ENCODE results near the gene STX1A. TPM values are rescaled to one million over a fixed set of nuclear protein-coding genes. Genes with fewer than 3 reads are reported as not detected.
A peak's percentile ranks its signal among the peaks of the same experiment; 100 is the strongest.
"Not testable (repeated sequence)": the region's sequence is repeated elsewhere in the genome, so short reads cannot be mapped to it uniquely, and the experiment has no call there.

The STX1A gene
- total RNA-seq, 2 experiments from 2014 or later, result 4.9 TPM

DNA sequence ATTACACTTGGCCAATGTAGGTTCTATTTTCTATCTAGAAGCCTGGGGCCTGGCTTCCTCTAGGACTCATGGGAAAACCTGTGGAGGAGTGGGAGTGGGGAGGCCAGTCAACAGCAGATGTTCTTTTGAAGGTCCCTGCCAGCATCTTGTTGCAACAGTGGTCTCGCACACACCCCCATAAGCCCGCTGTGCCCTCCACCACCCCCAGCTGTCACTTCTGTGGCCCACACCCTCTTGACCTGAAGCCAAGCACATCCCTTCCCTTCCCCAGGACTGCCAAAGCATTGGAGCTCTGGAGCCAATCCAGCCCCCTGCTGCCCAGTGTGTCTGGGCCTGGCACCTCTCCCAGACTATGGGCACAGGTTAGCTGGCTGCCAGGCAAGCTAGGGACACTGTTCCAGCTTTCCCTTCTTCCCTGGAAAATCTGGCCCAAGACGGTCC lies 1.9 kb upstream of the STX1A start:
- no peak overlapping the region for H3K4me3 Mint-ChIP-seq
- no peaks in the 10 kb centered on the region for H3K36me3 Mint-ChIP-seq
- H3K27me3 Mint-ChIP-seq, result peaks cover 13% of the 10 kb centered on the region
- H3K4me1 Mint-ChIP-seq, result peaks cover 17% of the 10 kb centered on the region
- H3K27ac Mint-ChIP-seq, result no peak overlapping the region
- no peaks in the 10 kb centered on the region for H3K9me3 Mint-ChIP-seq
- no peak for DNase-seq

DNA sequence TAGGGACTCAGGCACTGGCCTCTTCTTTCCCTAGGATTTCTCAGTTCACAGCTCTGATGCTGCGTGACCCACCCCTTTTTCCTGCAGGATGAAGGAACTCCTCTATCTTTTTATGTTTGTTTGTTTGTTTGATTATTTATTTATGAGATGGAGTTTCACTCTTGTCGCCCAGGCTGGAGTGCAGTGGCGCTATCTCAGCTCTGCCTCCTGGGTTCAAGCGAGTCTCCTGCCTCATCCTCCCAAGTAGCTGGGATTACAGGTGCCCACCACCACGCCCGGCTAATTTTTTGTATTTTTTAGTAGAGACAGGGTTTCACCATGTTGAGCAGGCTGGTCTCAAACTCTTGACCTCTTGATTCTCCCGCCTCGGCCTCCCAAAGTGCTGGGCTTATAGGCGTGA lies 974 bp upstream of the STX1A start:
- H3K9me3 Mint-ChIP-seq, H3K36me3 Mint-ChIP-seq, H3K27ac Mint-ChIP-seq, DNase-seq: not testable (repeated sequence)
- H3K4me3 Mint-ChIP-seq, result peak overlapping the region; percentile 68
- peaks cover 13% of the 10 kb centered on the region for H3K27me3 Mint-ChIP-seq
- peaks cover 23% of the 10 kb centered on the region for H3K4me1 Mint-ChIP-seq

DNA sequence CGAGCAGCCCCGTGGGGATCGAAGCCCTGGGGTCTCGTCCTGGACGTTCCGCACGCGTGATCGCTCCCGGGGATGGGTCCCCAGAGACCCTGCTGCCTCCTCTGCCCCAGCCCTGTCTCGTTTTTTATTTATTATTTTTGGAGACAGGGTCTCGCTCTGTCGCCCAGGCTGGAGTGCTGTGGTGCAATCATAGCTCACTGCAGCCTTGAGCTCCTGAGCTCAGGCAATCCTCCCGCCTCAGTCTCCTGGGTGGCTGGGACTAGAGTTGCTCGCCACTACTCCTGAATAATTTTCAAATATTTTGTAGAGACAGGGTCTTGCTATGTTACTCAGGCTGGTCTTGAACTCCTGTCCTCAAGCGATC lies 319 bp upstream of the STX1A start:
- DNase-seq, result no peak
- Mint-ChIP-seq H3K27ac (no peak overlapping the region), H3K9me3 (no peaks in the 10 kb centered on the region), H3K4me3 (peak overlapping the region; percentile 68), H3K27me3 (peaks cover 13% of the 10 kb centered on the region), H3K36me3 (no peaks in the 10 kb centered on the region), H3K4me1 (peaks cover 23% of the 10 kb centered on the region)

DNA sequence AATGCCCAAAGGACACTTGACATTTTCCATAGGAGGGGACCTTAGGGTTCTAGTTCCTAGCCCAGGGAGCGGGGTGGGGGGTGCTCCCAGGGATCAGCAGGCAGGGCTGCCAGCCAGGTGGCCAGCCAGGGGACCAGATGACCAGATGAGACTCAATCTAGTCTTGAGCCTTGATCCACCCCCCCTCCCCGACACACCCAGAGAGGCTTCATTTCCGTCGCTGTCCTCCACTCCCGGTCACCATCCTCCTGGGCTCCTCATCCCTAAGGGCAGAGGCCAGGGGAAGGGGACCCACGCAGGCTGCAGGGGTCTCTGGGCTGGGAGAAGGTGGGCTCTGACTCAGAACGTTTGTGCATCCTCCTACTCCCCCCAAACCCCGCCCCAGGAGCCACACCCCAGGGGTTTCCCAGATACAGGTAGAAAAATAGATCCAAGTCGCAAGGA lies 1.0 kb downstream of the STX1A start:
- Mint-ChIP-seq H3K27me3 (peaks cover 13% of the 10 kb centered on the region), H3K36me3 (no peaks in the 10 kb centered on the region), H3K4me1 (peaks cover 23% of the 10 kb centered on the region), H3K4me3 (peak overlapping the region; percentile 76), H3K9me3 (no peaks in the 10 kb centered on the region), H3K27ac (peak overlapping the region; percentile 86)
- peak; percentile 45 for DNase-seq

DNA sequence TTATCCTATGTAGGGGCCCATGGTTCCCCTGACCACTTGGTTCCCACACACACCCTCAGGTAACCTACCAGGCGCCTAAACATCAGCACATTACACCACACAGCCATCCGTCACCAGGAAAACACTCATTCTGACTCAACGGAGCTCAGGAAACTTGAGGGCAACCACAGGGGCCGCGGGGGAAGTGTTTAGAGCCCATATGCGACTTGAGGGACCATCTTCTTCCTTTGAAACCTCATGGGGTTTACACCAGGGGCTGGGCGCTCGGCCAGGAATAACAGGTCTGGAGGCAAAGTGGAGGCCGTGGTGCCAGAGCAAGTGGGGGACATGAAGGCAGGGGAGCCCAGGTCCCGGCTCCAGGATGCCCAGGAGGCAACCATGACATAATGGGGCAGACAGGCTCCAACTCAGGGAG lies 1.5 kb downstream of the STX1A start:
- Mint-ChIP-seq H3K4me3 (peak overlapping the region; percentile 76), H3K36me3 (peaks cover 3% of the 10 kb centered on the region), H3K4me1 (peaks cover 23% of the 10 kb centered on the region), H3K27ac (peak overlapping the region; percentile 86), H3K9me3 (no peaks in the 10 kb centered on the region), H3K27me3 (peaks cover 13% of the 10 kb centered on the region)
- peak; percentile 83 for DNase-seq

DNA sequence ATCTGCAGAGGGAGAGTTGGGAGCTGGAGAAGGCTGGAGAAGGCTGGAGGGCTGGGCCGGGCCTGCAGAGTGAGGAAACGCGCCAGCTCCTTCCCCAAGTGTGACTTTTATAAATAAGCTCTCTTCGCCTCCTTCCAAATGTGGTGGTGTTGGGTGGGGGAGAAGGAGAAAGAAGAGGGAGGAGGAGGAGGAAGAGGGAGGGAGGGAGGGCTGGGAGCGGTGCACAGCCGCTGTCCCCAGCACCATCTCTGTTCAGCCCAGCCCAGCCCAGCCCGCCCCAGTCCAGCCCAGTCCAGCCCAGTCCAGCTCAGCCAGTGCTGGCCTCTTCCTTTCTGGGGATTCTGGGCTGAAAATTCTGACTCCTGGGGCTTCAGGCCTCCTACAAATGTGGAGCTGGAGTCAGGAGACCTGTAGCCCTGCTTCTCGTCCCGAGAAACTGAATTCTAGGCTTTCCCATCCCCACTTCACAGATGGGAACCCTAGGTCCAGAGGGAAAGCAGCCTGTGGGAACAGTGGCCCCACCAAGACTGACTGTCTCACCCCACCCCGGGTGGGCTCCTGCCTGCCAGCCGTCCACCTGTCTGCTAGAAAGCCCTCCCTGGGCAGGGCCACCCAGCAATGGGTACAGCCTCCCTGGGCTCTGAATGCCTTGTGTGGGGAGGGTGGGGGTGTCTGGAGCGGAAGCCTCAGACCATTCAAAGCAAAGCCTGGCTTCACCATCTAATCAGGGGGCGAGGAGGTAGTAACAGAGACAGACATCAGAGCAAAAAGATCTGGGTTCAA lies 2.3 kb downstream of the STX1A start:
- peaks cover 7% of the 10 kb centered on the region for H3K27me3 Mint-ChIP-seq
- H3K4me1 Mint-ChIP-seq, result peaks cover 23% of the 10 kb centered on the region
- no peaks in the 10 kb centered on the region for H3K9me3 Mint-ChIP-seq
- peak overlapping the region; percentile 86 for H3K27ac Mint-ChIP-seq
- peaks cover 3% of the 10 kb centered on the region for H3K36me3 Mint-ChIP-seq
- DNase-seq, result no peak
- no peak overlapping the region for H3K4me3 Mint-ChIP-seq

DNA sequence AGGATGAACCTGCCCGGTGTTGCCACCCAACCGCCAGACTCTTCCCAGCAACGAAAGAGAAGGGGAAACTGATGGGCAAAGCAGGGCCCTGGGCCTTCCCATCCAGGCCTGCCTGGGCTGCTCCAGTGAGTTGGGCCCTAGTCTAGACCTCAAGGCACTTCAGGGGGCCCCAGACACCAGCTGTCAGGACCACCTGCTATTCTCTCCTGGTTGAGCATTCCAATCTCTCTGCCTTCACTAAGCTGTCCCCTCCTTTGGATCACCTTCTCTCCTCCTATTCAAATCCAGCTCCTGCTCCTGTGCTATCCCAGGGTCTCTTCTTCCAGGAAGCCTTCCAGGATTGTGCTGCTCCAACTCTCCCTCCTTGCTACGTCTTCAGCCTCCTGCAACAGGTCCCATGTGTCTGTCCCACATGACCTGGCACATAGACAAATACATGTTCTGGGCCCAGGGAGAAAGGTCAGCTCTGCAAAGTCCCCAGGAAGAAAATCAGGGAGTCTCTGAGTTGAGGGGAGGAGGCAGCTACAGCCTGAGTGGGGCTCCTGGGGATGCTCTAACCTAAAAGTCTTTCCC lies 3.1 kb downstream of the STX1A start:
- H3K4me1 Mint-ChIP-seq, result peaks cover 23% of the 10 kb centered on the region

DNA sequence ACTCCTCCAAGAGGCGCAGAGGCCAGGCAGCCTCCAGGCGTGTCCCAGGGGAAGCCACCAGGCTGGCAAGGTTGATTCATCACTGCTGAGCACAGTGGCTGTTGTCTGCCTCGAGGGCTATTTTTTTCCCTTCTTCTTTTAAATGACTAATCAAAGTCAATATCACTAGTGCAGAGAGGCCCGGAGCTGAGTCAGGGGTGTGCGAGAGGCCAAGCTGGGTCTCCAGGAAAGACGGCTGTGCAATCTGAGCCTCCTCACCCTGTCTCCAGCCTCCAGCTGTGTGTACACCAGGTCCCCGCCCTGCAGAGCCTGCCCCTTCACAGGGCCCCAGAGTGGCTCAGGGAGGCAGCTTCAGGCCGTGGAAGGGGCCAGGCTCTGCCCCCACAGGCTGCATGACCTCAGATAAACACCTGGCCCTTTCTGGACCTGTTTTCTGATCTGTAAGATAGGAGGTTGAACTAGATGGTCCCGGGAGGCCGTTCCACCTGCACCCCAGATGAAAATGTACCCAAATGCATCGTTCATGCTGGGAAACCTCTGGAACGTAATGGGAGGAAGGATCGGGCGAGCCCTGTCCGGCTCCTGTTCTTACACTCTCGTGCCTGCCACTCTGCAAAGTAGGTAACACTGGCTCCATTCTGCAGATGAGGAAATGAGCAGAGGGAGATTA lies 3.7 kb downstream of the STX1A start:
- DNase-seq, result peak; percentile 50
- Mint-ChIP-seq H3K4me3 (no peak overlapping the region), H3K27ac (no peak overlapping the region)

More for the DNA sequence above, 3.1 kb downstream of the STX1A start:
- Mint-ChIP-seq H3K27me3 (peaks cover 7% of the 10 kb centered on the region), H3K4me3 (no peak overlapping the region), H3K9me3 (no peaks in the 10 kb centered on the region), H3K27ac (no peak overlapping the region), H3K36me3 (peaks cover 3% of the 10 kb centered on the region)
- DNase-seq, result no peak

DNA sequence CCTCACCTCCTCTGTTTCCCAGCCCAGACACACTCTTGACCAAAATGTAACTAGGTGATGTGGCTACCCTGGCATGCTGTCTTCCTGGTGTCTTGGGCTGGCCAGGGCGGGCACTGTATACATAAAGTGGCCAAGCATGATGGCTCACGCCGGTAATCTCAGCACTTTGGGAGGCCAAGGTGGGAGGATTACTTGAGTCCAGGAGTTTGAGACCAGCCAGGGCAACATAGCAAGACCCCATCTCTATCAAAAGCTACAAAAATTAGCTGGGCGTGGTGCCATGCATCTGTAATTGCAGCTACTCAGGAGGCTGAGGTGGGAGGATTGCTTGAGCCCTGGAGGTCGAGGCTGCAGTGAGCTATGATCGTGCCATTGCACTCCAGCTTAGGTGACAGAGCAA lies 6.2 kb downstream of the STX1A start:
- H3K9me3 Mint-ChIP-seq, H3K36me3 Mint-ChIP-seq, H3K27ac Mint-ChIP-seq, H3K27me3 Mint-ChIP-seq, H3K4me3 Mint-ChIP-seq, DNase-seq: not testable (repeated sequence)
- peaks cover 18% of the 10 kb centered on the region for H3K4me1 Mint-ChIP-seq

More for the DNA sequence above, 3.7 kb downstream of the STX1A start:
- Mint-ChIP-seq H3K27me3 (peaks cover 7% of the 10 kb centered on the region), H3K36me3 (peaks cover 3% of the 10 kb centered on the region), H3K9me3 (no peaks in the 10 kb centered on the region), H3K4me1 (peaks cover 23% of the 10 kb centered on the region)

DNA sequence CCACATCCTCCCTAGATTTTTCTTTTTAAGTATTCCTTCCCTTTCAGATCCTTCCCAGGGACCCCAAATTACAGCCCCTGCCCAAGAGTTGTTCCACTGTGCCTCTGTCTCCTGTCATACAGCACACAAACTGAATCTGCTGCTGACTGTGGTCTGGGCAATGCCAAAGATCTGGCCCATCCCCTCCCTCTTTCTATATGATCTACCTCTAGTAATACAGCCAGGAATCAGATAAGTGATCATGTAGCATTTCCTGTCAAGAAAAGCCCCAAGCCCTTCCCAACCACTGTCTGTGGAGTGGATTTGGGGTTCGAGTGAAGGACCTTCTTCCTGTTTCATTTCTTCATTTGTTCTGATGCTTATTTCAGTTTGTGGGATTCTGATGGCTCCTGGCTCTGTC lies 6.7 kb downstream of the STX1A start:
- H3K36me3 Mint-ChIP-seq, result peaks cover 5% of the 10 kb centered on the region
- H3K27ac Mint-ChIP-seq, result no peak overlapping the region
- H3K27me3 Mint-ChIP-seq, result no peaks in the 10 kb centered on the region
- peaks cover 13% of the 10 kb centered on the region for H3K4me1 Mint-ChIP-seq
- no peak for DNase-seq
- no peak overlapping the region for H3K4me3 Mint-ChIP-seq
- no peaks in the 10 kb centered on the region for H3K9me3 Mint-ChIP-seq

DNA sequence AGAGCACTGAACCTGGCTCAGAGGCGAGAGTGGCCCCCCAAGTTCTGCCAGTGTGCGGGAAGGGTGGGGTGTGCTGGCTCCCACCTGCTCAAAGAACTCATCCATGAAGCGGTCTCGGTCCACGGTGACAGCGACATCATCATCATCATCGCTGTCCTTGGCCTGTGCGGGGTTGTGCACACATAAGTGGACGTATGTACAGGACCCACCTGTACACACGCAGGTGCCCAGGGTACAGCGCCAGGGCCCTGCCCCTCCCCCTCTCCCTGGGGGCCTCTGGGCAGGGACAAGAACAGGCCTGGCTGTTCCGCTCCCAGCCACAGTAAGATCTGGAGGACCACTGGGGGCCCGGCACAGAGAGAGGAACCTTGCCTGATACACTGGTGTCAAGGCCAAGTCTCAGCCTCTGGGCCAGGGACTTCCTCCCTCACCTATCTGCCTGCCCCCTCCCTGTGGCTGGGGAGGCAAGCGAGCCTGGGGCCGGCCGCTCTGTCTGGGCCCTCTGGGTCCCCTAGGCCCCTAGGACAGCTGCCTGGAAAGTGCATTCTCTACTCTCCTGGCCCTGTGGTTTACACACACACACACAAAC lies 10.4 kb downstream of the STX1A start:
- Mint-ChIP-seq H3K9me3 (no peaks in the 10 kb centered on the region), H3K4me3 (no peak overlapping the region), H3K27ac (no peak overlapping the region), H3K27me3 (no peaks in the 10 kb centered on the region), H3K36me3 (peaks cover 5% of the 10 kb centered on the region), H3K4me1 (peaks cover 7% of the 10 kb centered on the region)
- no peak for DNase-seq

DNA sequence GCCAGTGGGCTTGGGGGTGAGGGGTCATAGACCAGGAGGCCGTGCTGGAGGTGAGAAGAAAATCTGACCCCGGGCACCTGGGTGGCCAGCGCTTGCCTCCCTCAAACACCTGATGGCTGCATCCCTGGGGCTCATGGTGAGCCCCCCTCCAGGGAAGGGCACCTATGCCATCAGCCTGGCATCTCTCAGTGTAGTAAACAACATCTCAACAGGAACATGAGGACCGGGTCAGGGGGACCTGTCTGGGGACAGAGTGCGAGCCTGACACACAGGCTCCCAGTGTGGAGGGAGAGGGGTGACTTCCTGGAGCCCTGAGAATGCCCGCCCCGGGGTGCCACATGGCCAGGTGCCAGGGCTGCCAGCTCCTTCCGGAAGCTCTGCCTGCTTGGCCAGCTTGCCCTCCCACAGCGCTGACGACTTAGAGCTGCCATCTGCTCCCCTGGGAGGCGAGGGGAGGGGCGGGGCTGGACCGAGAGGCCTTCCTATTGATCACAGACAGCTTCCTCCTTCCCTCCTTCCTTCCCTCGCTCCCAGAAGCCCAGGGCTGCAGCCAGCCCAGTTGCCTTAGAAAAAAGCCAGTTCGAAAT lies 12.3 kb downstream of the STX1A start:
- H3K27me3 Mint-ChIP-seq, result no peaks in the 10 kb centered on the region
- H3K9me3 Mint-ChIP-seq, result no peaks in the 10 kb centered on the region
- no peak overlapping the region for H3K4me3 Mint-ChIP-seq
- peaks cover 12% of the 10 kb centered on the region for H3K4me1 Mint-ChIP-seq
- peaks cover 5% of the 10 kb centered on the region for H3K36me3 Mint-ChIP-seq
- DNase-seq, result no peak
- H3K27ac Mint-ChIP-seq, result no peak overlapping the region

DNA sequence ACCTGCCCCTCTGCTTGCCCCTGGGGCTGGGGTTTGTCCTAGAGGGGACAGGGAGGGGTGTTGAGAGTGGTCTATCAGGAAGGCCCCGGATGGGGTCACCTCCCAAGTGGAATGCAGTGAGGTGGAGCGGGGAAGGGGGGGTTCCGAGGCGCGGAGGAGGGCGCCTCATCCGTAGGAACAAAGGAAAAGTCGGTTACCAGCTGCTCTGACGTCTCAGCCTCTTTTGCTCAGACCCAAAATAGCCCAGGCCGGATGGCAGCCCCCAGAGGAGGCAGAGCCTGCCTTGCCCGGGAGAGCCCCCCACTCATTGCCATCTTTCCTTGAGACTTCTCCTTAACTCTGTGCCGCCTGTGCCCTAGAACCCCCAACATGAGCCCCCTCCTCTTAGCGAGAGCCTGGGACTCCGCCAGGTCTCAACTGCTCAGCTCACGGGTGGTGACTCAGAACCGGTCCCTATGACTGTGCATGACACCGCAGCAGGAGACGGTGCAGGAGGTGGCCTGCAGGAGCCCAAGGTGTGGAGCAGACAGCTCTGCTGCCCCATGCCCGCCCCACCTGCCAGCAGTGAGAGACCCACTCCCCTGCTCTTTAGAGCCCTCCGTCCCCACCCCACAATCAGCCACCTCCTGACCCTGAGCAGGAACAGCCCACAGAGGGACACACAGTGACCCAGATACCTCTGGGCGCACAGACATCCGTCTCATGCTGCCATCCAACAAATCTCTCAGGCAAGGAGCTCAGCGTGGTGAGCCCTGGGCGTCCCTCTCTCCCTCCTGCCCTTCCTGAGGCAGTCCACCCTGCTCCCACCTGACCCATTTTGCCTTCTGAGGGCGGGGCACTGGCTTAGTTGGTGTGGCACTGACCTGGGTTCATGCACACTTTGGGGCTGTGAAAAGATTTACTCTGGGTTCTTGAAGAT lies 13.1 kb downstream of the STX1A start:
- Mint-ChIP-seq H3K9me3 (no peaks in the 10 kb centered on the region), H3K27ac (no peak overlapping the region), H3K36me3 (peaks cover 12% of the 10 kb centered on the region), H3K4me3 (no peak overlapping the region), H3K27me3 (no peaks in the 10 kb centered on the region), H3K4me1 (peaks cover 12% of the 10 kb centered on the region)
- DNase-seq, result peak; percentile 27

DNA sequence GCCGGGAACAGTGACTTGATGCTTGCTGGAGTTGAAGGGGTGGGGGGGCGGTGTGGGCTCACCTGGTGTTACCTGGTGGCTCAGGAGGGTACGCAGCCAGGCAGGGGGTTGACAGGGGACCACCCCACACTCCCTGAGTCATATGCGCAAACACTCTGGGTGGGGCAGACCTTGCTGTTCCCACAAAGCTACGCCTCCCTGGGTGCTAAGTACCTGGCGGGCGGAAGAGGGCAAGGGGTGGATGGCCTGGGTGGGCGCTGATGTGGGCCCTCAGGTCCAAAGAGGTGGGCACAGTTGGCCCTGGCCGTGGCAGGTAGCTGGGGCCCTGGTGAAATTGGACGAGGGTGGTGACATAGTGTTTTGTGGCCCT lies 13.9 kb downstream of the STX1A start:
- Mint-ChIP-seq H3K4me3 (no peak overlapping the region), H3K27ac (no peak overlapping the region), H3K36me3 (peaks cover 12% of the 10 kb centered on the region), H3K9me3 (no peaks in the 10 kb centered on the region), H3K4me1 (peaks cover 12% of the 10 kb centered on the region), H3K27me3 (no peaks in the 10 kb centered on the region)
- no peak for DNase-seq

Measured in activated naive CD8-positive, alpha-beta T cell treated with anti-CD3 and anti-CD28 coated beads for 36 hours (primary cell).